Limb (tissue), 2 donors: ENCODE results near the gene TBC1D22A.
"Not testable (repeated sequence)": the region's sequence is repeated elsewhere in the genome, so short reads cannot be mapped to it uniquely, and the experiment has no call there.

Experiments
- DNase-seq, 2 donors: peaks; one replicate each; pipeline ENCODE4 v3.0.0-alpha.2; 2016; ENCODE audit errors: extremely low spot score in 2 of 2

The TBC1D22A gene

DNA sequence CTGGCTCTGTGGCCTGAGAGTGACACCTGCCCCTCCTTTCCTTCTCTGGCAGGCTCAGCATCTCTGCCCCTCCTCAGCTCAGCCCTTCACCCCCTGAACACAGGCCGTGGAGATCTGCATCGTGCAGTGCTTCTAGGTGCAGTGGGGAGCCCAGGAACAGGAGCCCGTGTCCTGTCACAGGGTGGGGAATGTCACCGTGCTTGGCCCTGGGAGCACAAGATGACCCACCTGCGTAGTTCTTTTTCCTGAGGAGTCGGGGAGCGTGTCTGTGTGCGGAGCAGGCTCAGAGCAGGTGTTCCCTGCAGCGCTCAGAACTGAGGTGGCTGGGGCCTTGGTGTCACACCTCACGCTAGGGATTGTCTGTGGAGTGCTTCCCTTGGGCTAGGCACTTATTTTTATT, 10.6 kb downstream of the TBC1D22A start:
- DNase-seq, result no peak

DNA sequence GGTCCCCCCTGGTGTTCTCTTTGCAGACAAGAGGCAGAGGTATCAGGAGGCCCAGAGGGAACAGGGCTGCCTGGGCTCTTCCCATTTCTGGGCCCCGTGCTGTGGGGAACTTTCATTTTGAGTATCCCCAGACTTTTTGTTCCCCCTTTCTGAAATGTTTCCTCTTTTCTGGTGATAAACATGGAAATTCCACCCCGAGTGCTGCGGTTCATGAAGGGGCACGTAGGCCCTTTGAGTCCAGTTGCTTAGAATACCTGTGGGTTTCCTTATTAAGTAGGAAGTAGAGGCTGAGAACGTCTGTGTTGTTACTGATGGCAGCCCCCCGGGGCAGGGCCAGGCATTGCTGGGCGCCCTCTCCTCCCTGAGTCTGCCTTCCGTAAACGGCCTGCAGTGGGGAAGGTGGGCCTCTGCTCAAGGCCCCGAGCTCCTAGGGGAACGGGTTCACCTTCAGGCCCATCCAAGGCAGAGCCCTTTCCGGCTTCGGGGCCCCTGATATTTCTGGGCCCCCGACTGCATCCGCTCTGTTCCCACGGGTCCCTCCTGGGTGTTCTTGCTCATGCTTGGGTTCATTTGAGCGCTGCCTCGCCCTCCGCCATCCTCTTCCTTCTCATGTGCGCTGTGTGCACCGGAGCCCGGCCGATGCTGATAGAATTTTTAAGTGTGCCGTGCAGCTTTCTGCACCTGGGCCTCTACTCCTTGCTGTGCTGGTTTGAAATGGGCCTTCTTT, 12.0 kb downstream of the TBC1D22A start:
- DNase-seq, result no peak

DNA sequence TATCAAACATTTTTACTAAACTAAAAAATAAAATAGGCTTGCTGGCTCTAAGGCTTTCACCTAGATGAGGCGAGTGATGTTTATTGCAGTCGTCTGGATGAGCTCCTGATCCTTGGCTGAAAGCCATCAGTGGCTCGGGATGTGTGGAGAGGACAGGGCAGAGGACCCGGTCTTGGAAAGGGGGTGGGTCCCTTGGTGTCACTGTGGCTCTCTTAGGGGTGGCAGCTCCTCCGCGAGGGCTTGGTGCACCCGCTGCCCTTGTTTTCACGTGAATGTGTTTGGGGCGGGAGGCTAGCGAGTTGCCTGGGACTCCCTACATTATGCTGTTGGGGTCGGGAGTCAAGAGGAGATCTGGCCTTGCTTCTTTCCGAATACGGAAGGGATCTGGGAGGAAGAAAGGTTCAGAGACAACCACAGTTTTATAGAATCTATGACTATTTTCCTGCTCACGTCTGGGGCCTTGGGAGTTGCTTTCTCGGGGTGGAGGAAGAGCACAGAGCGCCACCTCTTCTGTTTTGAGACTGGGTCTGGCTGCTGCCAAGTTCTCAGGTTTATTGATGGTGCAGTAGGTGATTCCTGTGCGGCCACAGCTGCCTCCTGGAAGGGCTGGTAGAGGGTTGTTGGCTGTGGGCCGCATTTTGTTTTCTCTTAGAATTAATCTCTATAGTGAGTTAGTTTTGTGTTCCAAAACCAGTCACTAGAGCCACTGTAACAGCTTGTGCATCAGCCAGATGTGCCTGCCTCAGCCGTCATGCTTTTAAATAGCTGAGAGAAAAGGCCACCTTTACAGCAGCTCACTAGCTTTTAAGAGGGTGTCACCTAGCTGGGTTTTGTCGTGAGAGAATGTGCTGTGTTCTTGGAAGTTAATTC, 12.8 kb downstream of the TBC1D22A start:
- no peak for DNase-seq

DNA sequence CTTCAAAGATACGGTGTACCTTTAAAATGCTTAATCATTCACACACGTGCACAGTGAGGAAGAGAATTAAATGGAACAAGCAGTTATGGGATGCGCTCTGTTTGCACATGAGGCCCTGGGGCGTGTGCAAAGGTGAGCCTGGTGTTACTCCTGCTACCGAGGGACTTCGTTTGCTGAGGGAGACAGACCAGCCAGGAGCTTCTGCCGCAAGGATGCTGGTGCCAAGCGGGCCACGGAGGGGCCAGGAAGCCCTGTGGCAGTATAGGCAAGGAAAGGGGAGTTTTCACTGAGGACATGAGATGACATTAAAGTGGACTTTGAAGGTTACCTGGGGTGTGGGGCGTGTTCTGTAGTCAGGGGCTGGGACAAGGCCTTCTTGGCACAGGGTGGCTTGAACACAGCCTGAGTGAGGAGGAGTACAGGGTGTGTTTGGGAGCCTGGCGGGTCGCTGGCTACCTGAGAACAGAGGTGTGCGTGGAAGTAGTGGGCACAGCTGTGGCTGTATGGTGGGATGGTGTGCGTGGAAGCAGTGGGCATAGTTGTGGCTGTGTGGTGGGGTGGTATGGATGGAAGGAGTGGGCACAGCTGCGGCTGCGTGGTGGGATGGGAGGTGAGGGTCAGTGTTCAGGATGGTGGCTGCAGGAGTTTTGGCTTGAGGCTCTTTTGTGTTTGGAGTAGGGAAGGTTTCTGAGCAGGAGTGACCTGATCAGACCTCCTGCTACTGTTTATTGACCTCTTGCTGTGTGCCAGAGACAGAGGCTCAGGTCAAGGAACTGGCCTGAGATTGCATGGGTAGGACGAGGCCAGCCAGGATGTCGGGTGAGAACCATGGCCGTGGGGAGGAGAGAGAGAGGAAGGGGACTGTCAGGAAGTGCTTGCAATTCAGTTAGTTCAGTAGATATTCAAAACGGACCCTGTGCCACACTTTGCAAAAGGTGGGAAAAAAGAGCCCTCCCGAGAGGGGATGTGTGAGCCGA, 13.7 kb downstream of the TBC1D22A start:
- no peak for DNase-seq

DNA sequence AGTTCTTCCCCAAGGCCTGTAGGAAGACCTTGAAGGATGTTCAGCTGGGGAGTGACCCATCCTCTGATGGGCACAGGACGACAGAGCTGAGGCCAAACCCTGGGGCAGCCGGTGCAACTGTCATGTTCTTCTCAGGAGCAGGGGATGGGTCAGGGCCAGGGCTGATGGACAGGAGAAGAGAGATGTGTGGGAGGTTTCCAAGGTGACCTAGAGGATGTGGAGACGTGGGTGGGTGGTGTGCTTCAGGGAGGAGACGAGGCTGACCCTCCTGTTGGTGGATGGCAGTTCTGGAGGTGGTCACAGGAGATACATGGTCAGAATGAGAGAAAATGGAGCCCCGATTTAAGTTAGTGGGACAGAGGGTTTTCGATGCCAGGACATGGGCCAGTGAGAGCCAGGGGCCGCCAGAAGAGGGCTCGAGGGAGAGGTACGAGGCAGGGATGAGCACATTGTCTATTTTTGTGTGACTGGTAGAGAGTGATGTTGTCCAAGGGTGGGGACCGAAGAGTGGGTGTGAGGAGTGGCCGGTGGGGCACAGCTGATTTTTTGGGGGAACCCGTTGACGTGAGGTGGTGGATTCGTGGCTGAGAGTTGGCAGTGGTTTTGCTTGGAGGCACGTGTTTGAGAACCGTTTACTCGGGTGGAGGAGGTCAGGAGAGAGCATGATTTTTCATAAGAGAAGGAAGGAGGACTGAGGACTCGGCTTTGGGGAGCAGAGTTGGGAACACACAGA, 14.6 kb downstream of the TBC1D22A start:
- no peak for DNase-seq

DNA sequence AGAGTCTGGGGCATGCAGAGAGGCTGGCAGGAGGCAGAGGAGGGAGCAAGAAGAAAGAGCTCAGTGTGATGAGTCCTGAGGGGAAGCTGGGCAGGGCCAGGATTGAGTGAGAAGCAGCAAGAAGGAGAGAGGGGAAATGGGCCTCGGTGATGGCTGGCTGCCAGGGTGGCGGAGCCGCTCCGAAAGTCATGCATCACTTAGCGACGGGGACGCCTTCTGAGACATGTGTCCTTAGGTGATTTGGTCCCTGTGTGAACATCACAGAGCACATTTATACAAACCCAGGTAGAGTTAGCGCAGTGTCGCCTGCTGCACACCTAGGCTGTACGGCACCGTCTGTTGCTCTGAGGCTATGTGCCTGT, 15.1 kb downstream of the TBC1D22A start:
- peak in 1 of 2 donors; percentile 68 for DNase-seq

DNA sequence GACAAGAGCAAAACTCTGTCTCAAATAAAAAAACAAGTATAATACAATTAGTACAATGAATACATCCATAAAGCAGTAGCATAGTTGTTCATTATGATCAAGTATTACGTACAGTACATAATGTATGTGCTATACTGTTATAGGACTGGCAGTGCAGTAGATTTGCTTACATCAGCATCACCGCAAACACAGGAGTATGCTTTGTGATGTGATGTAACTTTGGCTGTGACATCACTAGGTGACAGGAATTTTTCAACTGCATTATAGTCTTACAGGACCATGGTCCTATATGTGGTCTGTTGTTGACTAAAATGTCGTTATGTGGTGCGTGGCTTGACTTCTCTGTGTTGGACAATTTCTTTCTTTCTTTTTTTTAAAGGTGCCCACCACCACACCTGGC, 16.6 kb downstream of the TBC1D22A start:
- no peak for DNase-seq

DNA sequence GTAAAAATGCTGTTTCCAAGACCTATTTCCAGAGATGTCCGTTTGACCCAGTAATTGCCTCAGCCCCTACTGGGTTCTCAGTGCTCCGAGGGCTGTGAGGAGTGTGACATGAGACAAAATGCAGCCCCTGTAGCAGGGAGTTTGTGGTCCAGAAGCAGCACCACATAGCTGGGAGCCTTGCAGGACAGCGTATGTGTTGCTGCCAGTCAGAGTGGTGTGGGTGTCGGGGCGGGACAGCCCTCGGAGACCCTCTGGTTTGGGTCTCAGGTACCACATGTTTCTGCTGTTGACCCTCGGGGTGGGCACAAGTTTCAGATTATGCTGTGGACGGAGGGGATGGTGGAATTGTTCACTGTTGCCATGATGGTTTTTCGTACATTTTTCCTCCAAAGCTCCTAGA, 17.2 kb downstream of the TBC1D22A start:
- no peak for DNase-seq

DNA sequence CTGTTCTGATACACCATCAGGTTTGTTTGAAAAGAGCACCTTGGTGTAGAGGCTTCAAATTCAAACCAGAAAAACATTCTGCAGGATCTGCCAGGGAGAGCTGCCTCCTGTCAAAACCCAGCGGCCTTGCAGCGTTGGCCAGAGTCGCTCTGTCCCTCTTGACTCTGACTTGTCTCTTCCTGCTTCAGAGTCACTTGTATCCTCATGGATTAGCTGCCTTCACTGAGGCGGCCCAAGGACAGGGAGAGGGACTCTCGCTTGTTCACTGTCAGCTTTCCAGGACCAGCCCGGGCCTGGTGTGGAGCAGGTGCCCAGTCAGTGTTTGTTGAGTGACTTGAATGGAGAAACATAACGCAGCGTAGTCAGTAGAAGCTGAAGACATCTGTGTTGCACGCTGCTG, 18.0 kb downstream of the TBC1D22A start:
- DNase-seq, result no peak

DNA sequence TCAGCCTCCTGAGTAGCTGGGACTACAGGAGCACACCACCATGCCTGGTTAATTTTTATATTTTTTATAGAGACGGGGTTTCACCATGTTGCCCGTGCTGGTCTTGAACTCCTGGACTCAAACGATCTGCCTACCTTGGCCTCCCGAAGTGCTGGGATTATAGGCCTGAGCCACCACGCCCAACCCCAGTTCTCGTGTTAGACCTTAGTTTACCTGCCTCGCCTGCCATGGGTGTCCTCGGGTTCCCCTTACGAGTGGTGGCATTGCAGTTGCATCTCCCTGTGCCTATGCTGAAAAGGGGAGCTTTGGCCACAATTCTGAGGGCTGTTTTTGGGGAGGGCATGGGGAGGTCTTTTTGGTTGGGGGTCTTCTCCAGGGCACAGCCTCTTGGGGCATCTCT, 18.8 kb downstream of the TBC1D22A start:
- DNase-seq, result no peak

DNA sequence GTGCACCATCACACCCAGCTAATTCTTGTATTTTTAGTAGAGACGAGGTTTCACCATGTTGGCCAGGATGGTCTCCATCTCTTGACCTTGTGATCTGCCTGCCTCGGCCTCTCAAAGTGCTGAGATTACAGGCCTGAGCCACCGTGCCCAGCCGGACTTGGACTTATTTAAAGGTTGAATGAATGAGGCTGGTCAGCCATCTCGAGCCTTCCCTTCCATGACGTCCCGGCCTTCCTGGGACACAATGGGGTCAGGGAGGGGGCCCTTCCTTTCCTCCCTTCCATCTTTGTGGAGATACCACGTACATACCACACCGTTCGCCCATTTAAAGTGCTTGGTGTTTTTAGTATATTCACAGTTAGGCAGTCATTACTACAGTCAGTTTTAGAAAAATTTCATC, 19.8 kb downstream of the TBC1D22A start:
- not testable (repeated sequence) for DNase-seq

DNA sequence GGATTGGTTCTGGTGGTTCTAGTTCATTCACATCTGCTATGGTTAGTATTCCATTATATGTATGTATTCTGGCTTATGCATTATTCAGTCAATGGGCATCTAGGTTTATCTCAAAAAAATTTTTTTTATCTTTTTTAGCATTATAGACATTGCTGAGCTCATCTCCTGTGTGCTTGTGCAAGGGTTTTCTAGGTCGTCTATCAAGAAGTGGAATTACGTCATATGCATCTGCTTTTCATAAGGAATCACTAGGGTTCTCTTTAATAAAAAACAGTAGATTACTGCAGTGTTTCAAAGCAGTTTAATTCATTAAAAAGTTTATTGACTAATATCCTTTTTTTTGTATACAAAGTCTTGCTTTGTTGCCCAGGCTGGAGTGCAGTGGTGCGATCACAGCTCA, 21.3 kb downstream of the TBC1D22A start:
- DNase-seq, result no peak

DNA sequence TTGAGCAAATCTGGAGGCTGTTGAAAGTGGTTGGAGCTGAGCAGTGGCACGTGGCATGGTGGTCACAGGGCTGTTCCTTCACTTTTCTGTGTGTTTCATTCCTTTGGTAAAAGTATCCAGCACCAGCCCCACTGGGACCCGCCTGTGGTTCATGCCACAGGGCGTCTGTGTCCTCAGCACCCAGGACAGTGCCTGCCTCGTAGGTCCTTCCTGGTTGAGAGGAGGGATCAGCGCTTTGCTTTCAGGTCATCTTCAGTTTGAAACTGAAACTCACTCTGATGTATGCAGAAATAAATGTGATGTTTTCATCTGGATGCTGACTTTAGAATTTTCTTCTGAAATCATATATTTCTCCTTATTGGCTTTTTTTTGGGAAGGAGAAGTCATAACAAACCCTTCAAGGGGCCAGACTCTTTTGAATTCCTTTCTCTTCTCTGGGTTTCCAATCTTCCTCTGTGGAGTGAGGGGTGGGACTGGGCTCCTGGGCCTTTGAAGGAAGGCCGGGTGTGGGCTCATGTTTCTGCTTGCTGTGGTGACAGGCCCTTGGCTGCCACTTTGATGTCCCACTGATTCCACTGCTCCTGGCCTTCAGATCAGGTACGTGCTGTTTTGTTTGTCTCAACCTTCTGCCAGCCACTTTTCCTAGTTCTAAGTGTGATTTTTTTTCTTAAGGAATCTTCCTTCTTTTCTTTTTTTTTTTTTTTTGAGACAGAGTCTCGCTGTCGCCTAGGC, 26.2 kb downstream of the TBC1D22A start:
- DNase-seq, result no peak

DNA sequence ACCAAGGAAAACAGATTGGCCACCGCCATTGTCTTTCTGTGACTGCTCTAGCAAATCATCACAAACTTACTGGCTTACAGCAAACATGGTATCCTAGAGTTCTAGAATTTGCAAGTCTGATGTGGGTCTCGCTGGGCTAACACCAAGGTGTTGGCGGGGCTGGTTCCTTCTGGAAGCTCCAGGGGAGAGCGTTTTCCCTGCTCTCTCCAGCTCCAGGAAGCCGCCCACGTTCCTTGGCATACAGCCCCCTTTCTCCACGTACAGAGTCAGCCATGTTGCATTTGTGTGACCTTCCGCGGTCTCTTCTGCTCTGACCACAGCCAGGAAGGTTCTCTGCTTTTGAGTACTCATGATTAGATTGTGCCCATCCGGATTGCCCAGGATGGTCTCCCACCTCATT, 27.5 kb downstream of the TBC1D22A start:
- DNase-seq, result no peak

DNA sequence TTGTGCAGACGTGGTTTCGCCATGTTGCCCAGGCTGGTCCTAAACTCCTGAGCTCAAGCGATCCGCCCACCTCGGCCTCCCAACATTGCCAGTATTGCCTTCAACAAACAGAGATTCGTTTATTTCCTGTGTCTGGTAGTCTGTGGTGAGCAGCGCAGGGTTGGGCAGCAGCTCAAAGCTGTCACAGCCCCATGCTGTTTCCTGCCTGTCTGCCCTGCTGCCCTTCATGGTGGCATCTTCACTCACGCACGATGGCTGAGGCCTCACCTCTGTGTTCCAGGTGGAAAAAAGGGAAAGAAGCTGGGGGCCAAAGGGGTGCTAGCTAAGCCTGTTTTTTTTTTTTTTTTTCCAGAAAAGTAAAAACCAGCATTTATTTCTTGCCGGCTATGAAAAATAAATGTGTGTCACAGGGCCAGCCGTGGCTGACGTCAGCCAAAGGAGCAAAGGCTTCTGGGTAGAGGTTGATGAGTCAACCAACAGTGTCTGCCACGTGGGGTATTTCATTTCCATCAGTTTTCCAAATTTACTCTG, 28.8 kb downstream of the TBC1D22A start:
- DNase-seq, result no peak

DNA sequence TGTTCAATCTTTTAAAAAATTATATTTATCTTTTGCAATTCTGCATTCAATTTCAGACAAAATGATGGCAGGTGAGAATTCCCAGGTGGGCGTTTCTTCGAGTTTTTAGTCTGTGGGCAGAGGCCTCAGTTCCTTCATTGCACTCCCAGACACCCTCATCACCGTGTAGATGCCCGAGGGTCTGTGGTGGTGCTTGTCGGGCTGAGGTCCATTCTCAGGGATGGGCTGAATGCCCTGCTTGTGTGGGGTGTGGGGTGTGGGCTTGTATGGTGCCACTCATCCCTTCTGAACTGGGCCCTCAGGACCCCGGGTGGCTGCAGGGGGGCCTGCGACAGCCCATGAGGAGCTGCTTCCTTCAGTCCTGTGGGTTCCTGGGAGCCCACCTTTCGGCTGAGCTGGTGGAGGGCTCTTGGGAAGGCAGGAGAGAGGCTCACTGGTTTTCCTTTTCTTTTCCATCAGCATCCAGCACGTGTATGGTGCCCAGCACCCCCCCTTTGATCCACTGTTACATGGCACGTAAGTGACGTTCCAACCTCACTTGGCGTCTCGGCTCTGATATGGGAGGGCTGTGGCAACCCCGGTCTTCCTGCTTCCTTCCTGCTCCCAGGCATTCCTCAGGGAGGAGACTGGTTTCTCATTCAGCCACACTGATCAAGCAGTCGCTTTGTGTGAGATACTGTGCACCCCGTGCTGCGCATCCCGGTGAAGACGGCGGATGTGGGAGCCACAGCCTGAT, 29.8 kb downstream of the TBC1D22A start:
- DNase-seq, result no peak

DNA sequence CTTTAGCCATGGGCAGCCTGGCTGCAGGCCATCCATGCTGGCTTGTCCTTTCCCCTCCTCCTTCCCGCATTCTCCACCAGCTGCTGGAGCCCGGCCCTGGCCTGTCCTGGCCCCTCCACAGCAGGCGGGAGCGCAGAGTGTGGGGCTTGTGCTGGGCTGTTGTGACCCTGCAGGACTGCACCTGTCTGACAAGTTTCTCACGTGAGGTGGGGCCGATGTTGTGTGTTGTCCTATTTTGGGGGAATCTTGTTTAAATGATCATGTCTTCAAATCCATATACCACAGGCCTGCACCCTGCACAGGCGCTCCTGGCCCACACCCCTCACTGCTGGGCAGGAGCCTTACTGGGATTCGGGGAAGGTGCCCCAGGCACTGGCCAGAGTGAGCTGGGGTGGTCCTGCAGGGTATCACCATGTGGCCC, 30.4 kb downstream of the TBC1D22A start:
- DNase-seq, result no peak

DNA sequence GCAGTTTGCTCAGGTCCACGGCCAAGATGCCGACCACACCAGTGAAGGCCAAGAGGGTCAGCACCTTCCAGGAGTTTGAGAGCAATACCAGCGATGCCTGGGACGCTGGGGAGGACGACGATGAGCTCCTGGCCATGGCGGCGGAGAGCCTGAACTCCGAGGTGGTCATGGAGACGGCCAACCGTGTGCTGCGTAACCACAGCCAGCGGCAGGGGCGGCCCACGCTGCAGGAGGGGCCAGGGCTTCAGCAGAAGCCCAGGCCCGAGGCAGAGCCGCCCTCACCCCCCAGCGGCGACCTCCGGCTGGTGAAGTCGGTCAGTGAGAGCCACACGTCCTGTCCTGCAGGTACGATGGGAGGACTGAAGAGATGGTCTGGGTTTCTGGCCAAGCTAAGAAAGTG, 31.0 kb downstream of the TBC1D22A start:
- DNase-seq, result no peak

DNA sequence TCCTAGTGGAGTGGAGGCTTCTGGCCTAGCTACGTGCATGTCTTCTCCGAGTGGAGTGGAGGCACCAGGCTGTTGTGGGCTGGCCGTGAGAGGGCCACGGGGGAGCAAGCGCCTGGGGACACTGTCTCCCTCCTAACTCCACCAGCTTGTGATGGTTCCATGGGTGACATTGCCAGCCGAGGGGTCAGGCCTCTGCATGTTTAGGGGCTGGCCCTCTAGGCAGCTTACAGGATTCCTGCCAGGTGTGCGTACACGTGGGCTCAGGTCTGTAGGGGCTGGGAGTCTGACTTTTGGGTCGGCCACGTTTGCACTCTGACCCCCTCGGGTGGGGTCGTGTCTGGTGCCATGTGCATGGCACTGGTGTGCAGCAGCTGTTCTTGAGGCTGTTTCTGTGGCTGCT, 31.6 kb downstream of the TBC1D22A start:
- DNase-seq, result no peak
